Prostate gland (tissue), 2 donors: Measurements from ENCODE around the gene PCDHA6. TPM values are rescaled to one million over a fixed set of nuclear protein-coding genes. Genes with fewer than 3 reads are reported as not detected.
A peak's percentile ranks its signal among the peaks of the same experiment; 100 is the strongest.
"Not testable (repeated sequence)": the region's sequence is repeated elsewhere in the genome, so short reads cannot be mapped to it uniquely, and the experiment has no call there.

Experiments used
- DNase-seq: peaks from one replicate; pipeline ENCODE4 v3.0.0-alpha.2; 2019; ENCODE audit warnings: low spot score
- H3K27ac ChIP-seq, 2 donors: fragments of 200-600 bp; sonication (generic); 2 replicates each; pipeline ENCODE4 v1.5.1; 2017 to 2019
- H3K27me3 ChIP-seq: fragments of 200-600 bp; sonication (generic); replicated peaks from 2 replicates; pipeline ENCODE4 v1.5.1; 2019; ENCODE audit not compliant: insufficient read depth
- H3K36me3 ChIP-seq, 2 donors: fragments of 200-600 bp; sonication (generic); 1 replicate in 1 of 2; 2 replicates in 1 of 2; pipeline versions ENCODE4 v1.5.1 to v1.8.1; 2017 to 2019
- H3K4me1 ChIP-seq: fragments of 200-600 bp; sonication (generic); replicated peaks from 2 replicates; pipeline ENCODE4 v1.5.1; 2019
- H3K4me3 ChIP-seq, 2 donors: fragments of 200-600 bp; sonication (generic); 2 replicates each; pipeline ENCODE4 v1.5.1; 2017 to 2019
- H3K9me3 ChIP-seq: fragments of 200-600 bp; sonication (generic); 2 replicates; pipeline ENCODE4 v1.5.1; 2017
- POLR2A ChIP-seq: fragments of 450-650 bp; IDR thresholded peaks from one replicate; pipeline ENCODE4 v1.6.1; 2016; ENCODE audit warnings: antibody characterized with exemption, mild to moderate bottlenecking
- POLR2AphosphoS5 ChIP-seq: sonication (generic); formaldehyde crosslinking; IDR thresholded peaks from one replicate; pipeline ENCODE4 v1.6.1; 2017; ENCODE audit warnings: antibody characterized with exemption
- WGBS: methylation state at CpG from one replicate; pipeline ENCODE4 v1.1.5; 2018; 5-methylcytosine and 5-hydroxymethylcytosine counted together
- intact Hi-C: fragments of 100-400 bp; cut with DNase I; formaldehyde crosslinking; loops from one replicate; pipeline ENCODE4 v1.14.2; 2022
- total RNA-seq, 2 donors: library from RNA; depleted of rRNA; stranded (reverse); fragments of >200 nt; gene quantifications; one replicate each; pipeline ENCODE4 v1.1.0, GENCODE V29; 2016
- TF ChIP-seq, protein P1 (sequence below), 4 experiments: fragments of 200-600 bp in 2 of 4; fragments of 450-650 bp in 2 of 4; sonication (generic) in 2 of 4; IDR thresholded peaks; 1 replicate in 3 of 4; 2 replicates in 1 of 4; pipeline ENCODE4 v1.5.1; 2016 to 2019; ENCODE audit warnings: antibody characterized with exemption in 4 of 4, mild to moderate bottlenecking in 2 of 4, moderate library complexity in 2 of 4

The PCDHA6 gene
- total RNA-seq, 2 donors from 2014 or later, result 1.9 to 2.2 TPM

DNA sequence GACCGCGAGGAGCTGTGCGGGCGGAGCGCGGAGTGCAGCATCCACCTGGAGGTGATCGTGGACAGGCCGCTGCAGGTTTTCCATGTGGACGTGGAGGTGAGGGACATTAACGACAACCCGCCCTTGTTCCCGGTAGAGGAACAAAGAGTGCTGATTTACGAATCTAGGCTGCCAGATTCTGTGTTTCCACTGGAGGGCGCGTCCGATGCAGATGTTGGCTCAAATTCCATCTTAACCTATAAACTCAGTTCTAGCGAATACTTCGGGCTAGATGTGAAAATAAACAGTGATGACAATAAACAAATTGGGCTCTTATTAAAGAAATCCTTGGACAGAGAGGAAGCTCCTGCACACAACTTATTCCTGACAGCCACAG lies 590 bp downstream of the PCDHA6 start:
- Histone ChIP-seq H3K4me1 (no peaks in the 10 kb centered on the region), H3K9me3 (no peaks in the 10 kb centered on the region), H3K36me3 (no peaks in the 10 kb centered on the region), H3K4me3 (peak overlapping the region in 1 of 2 donors; percentile 14), H3K27me3 (peaks cover 2% of the 10 kb centered on the region), H3K27ac (no peak overlapping the region)
- WGBS, result 21% methylated on average over 18 of the region's 18 CpGs
- DNase-seq, result no peak
- intact Hi-C loops, result no loop called here
- TF ChIP-seq, protein P1, sequence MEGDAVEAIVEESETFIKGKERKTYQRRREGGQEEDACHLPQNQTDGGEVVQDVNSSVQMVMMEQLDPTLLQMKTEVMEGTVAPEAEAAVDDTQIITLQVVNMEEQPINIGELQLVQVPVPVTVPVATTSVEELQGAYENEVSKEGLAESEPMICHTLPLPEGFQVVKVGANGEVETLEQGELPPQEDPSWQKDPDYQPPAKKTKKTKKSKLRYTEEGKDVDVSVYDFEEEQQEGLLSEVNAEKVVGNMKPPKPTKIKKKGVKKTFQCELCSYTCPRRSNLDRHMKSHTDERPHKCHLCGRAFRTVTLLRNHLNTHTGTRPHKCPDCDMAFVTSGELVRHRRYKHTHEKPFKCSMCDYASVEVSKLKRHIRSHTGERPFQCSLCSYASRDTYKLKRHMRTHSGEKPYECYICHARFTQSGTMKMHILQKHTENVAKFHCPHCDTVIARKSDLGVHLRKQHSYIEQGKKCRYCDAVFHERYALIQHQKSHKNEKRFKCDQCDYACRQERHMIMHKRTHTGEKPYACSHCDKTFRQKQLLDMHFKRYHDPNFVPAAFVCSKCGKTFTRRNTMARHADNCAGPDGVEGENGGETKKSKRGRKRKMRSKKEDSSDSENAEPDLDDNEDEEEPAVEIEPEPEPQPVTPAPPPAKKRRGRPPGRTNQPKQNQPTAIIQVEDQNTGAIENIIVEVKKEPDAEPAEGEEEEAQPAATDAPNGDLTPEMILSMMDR (IDR thresholded peaks at IDR 0.05), result no peak
- no peak for TF ChIP-seq POLR2A
- no peak for TF ChIP-seq POLR2AphosphoS5

DNA sequence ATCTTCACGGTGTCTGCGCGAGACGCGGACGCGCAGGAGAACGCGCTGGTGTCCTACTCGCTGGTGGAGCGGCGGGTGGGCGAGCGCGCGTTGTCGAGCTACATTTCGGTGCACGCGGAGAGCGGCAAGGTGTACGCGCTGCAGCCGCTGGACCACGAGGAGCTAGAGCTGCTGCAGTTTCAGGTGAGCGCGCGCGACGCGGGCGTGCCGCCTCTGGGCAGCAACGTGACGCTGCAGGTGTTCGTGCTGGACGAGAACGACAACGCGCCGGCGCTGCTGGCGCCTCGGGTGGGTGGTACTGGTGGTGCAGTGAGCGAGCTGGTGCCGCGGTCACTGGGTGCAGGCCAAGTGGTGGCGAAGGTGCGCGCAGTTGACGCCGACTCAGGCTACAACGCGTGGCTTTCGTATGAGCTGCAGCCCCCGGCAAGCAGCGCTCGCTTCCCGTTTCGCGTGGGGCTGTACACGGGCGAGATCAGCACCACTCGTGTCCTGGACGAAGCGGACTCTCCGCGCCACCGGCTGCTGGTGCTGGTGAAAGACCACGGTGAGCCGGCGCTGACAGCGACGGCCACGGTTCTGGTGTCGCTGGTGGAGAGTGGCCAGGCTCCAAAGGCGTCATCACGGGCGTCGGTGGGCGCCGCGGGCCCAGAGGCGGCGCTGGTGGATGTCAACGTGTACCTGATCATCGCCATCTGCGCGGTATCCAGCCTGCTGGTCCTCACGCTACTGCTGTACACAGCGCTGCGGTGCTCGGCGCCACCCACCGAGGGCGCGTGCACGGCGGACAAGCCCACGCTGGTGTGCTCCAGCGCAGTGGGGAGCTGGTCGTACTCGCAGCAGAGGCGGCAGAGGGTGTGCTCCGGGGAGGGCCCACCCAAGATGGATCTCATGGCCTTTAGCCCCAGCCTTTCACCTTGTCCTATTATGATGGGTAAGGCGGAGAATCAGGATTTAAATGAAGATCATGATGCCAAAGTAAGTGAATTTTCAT lies 2.0 kb downstream of the PCDHA6 start:
- DNase-seq, H3K36me3 ChIP-seq, H3K4me1 ChIP-seq, H3K27ac ChIP-seq, intact Hi-C loops, H3K9me3 ChIP-seq, H3K4me3 ChIP-seq, H3K27me3 ChIP-seq: not testable (repeated sequence)
- 38% methylated on average over 74 of the region's 106 CpGs for WGBS

DNA sequence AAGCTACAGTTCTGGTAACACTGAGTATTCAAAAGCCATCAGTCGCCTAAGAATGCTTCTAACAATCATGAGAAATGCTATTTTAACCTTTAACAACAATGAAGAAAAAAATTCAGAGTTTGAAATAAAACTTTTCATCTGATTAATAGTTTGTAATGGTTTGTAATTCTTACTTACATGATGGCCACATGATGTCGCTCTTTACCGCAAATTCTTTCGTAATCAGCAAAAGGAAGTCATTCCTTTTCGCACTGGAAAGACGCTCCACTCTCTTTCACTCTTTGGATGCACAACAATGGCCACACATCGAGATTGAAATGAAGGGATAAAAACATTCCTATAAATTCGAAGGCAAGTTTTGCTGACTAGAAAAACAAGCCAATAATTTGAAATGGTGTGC lies 6.2 kb downstream of the PCDHA6 start, which contains the start of gene PCDHA7:
TSS of gene PCDHA7 (plus strand) at position 277 of the 400 bp plus-strand sequence. CDS start at position 392, 115 bp downstream.
- Histone ChIP-seq H3K9me3 (no peaks in the 10 kb centered on the region), H3K4me1 (no peaks in the 10 kb centered on the region), H3K27me3 (peaks cover 4% of the 10 kb centered on the region), H3K36me3 (no peaks in the 10 kb centered on the region), H3K27ac (no peak within 1 kb of the TSS), H3K4me3 (no peak within 1 kb of the TSS)
- 14% methylated on average over 8 of the region's 8 CpGs for WGBS
- DNase-seq, result no peak
- TF ChIP-seq POLR2AphosphoS5 (no peak), POLR2A (no peak)
- TF ChIP-seq, protein P1 (IDR thresholded peaks at IDR 0.05), result no peak
- intact Hi-C loops, result no loop called here

DNA sequence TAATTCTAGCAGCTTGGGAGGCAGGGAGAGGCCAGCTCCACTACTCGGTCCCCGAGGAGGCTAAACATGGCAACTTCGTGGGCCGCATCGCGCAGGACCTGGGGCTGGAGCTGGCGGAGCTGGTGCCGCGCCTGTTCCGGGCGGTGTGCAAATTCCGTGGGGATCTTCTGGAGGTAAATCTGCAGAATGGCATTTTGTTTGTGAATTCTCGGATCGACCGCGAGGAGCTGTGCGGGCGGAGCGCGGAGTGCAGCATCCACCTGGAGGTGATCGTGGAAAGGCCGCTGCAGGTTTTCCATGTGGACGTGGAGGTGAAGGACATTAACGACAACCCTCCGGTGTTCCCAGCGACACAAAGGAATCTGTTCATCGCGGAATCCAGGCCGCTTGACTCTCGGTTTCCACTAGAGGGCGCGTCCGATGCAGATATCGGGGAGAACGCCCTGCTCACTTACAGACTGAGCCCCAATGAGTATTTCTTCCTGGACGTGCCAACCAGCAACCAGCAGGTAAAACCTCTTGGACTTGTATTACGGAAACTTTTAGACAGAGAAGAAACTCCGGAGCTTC lies 6.8 kb downstream of the PCDHA6 start:
- H3K4me1 ChIP-seq, intact Hi-C loops, H3K27me3 ChIP-seq, H3K27ac ChIP-seq, H3K4me3 ChIP-seq, H3K9me3 ChIP-seq, H3K36me3 ChIP-seq, DNase-seq: not testable (repeated sequence)
- 12% methylated on average over 25 of the region's 38 CpGs for WGBS

DNA sequence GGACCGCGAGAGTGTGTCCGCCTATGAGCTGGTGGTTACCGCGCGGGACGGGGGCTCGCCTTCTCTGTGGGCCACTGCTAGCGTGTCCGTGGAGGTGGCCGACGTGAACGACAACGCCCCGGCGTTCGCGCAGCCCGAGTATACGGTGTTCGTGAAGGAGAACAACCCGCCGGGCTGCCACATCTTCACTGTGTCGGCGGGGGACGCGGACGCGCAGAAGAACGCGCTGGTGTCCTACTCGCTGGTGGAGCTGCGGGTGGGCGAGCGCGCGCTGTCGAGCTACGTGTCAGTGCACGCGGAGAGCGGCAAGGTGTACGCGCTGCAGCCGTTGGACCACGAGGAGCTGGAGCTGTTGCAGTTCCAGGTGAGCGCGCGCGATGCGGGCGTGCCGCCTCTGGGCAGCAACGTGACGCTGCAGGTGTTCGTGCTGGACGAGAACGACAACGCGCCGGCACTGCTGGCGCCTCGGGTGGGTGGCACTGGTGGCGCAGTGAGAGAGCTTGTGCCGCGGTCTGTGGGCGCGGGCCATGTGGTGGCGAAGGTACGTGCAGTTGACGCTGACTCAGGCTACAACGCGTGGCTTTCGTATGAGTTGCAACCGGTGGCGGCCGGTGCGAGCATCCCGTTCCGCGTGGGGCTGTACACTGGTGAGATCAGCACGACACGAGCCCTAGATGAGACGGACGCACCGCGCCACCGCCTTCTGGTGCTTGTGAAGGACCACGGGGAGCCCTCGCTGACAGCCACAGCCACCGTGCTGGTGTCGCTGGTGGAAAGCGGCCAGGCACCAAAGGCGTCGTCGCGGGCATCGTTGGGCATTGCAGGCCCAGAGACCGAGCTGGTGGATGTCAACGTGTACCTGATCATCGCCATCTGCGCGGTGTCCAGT lies 8.1 kb downstream of the PCDHA6 start:
- intact Hi-C loops, result no loop called here
- no peaks in the 10 kb centered on the region for H3K9me3 ChIP-seq
- no peak for DNase-seq
- no peaks in the 10 kb centered on the region for H3K36me3 ChIP-seq
- TF ChIP-seq, protein P1 (IDR thresholded peaks at IDR 0.05), result no peak
- TF ChIP-seq POLR2A (no peak), POLR2AphosphoS5 (no peak)
- 47% methylated on average over 84 of the region's 103 CpGs for WGBS
- H3K27me3 ChIP-seq, result peaks cover 4% of the 10 kb centered on the region
- no peak overlapping the region for H3K27ac ChIP-seq
- H3K4me3 ChIP-seq, result no peak overlapping the region
- H3K4me1 ChIP-seq, result no peaks in the 10 kb centered on the region
